HG02884 (cell line): ENCODE measurements around the gene ACR.
"Not testable (repeated sequence)": the region's sequence is repeated elsewhere in the genome, so short reads cannot be mapped to it uniquely, and the experiment has no call there.

ENCODE experiments used
- ATAC-seq: cut with Tn5 transposase; IDR thresholded peaks from one replicate; pipeline ENCODE4 v1.9.1; 2021; ENCODE audit warnings: mild to moderate bottlenecking, moderate library complexity; ENCODE audit not compliant: unreplicated experiment

ACR gene

DNA sequence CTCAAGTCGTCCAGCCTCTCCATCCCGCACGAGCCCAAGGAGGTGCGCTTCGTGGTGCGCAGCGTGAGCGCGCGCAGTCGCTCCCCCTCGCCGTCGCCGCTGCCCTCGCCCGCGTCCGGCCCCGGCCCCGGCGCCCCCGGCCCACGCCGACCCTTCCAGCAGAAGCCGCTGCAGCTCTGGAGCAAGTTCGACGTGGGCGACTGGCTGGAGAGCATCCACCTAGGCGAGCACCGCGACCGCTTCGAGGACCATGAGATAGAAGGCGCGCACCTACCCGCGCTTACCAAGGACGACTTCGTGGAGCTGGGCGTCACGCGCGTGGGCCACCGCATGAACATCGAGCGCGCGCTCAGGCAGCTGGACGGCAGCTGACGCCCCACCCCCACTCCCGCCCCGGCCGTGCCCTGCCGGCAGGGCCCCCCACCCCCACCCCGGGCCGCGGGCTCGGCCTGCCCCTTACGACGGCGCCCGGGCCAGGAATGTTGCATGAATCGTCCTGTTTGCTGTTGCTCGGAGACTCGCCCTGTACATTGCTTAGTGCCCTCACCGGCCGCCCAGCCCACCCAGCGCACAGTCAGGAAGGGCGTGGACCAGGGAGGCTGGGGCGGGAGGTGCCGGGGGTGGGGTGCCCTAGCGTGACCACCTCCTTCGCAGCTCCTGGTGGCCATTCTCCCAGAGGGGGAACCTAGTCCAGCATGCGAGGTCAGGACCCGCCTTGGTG, 6.9 kb upstream of the ACR start:
- no peak for ATAC-seq

DNA sequence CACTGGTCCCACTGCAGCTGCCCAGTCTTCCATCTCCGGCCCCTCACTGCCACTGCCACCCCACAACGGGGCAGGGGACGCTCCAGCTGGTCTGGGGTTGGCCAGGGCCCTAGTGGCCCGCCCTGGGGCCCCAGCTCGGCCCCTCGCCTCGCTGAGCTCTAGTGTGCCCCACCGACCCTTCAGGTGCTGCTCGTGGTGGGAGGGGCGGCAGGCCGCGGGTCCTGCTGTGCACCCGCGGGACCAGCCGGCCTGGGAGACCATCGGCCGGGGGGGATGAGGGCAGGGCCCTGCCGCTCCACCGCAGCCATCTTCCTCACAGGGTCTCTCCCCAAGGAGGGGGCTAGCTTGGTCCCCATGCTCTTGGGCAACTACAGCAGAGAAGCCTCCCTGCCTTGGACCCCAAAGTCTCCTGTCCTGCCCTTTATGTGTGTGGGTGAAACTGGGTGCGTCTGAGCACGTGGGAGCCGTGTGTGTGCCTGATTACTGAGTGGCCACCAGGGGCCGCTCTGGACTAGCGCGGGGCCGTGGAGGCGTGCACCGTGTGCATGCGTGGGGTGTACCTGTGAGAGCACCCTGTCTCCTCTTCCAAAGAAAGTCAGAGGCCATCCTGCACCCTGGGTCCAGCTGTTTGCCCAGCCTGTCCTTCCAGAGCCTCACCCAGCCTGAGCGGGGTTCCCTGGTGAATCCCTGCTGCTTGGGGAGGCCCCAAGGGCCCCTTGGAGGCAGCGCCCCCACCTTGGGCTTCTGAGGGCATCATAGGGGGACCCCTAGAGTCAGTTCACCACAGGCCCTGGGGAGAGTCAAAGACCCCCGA, 6.0 kb upstream of the ACR start:
- ATAC-seq = no peak

DNA sequence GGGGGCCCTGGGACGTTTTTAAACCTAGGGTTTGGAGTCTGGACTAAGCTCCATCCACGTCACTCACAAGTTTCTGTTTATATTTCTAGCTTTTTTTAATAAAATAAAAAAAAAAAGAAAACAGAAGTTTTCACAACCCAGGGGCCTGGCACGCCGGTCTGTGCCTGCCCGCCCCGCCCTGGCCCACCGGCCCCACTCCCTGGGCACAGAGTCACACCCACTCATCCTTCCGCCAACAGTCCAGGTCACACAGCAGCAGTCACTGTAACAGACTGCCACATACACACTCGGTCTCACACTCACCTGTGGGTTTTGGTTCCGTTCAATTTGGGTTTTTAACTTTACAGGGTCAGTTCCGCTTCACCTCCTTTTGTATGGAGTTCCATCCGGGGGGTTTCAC, 5.3 kb upstream of the ACR start:
- ATAC-seq = no peak

DNA sequence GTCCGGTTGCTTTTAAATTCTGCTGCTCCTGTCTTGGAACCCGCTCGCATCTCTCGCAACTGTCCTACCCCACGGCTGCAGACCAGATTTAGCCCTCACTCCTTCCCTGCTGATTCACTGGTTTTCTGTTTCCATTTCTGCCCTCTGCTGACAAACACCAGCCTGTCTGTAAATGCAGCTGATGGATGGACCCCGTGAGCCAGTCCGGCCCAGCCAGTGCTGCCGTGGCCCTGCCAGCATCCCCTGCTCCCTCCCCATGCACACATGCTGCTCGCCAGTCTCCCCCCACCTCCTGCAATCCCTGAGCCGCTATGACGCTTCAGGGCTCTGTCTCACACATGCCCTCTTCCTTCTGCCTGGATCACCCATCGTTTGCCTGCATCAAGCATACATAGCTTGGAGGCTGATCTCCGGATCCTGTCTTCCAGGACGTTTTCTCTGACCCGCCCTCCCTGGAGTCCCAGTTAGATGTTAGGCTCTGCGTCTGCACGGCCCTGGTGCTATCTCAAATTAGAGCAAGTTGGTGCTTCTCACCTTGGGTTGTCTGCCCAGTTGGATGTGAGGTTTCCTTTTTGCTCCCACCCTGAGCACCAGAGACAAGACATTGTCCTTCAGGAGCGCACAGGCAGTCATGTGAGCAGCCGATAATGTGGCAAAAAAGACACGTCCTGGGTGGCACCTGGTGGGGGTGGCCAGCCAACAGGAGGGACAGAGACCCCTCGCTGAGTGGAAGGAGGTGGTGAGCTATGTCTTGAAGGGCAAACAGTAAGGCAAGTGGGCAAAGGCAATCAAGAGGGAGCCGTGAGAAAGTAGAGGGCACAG, 4.3 kb upstream of the ACR start:
- no peak for ATAC-seq

DNA sequence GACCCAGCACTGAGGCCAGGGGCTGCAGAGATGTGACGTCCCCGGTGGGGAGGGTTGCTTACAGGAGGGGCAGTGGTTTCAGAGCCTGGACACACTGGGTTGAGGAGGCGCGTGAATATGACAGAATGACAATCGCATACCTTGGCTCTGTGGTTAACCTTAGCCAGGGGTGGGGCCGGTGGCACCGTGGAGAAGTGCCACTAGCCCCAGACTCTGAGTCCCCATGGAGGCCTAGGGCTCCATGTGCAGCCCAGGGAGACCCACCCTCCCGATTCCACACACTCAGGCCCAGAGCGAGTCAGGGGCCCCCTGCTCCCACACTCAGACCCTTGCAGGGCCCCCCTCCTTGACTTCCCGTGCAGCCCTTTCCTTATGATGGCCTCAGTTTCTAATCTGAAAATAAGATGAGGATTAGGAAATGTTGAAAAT, 3.6 kb upstream of the ACR start:
- no peak for ATAC-seq

DNA sequence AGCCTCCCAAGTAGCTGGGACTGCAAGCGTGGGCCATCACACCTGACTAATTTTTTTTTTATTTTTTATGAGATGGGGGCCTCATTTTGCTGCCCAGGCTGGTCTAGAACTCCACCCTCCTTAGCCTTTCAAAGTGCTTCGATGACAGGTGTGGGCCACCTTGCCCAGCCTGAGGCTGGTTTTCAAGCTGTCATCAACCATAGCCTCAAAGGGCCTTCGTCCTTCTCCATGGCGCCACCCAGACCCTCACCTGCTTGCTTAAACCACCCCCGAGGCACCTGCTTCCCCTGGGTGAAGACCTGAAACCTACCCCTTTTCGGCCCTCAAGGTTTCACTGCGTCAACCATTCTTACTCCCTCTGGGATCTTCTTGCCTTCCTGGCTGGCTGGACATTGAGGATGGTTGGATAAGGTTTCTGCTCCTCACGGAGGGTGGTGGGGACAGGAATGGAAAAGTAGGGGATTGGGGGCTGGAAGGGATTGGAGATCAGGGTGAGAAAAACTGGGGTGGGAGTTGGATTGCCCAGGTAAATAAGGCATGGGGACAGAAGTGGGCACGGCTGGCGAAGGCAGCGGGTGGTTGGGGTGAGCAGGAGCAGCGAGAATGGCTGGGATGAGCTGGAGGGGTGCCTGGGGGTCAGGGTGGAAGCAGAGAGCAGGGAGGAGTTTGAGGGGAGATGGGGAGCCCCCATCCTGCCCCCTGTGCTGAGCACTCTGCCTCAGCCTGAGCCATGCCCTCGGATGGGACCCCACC, 2.8 kb upstream of the ACR start:
- no peak for ATAC-seq

DNA sequence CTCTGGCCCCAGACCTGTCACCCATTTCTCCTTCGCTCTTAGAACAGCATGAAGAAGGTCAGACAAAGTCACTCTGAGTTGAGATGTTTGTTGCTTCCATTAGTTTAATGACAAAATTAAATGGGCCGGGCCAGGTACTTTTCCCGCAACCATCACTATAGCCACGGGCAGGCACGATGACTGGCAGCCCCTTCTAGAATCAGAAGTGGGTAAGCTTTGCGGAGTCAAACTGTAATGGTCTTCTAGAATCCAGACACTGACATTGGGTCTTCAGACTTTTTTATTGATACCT, 2.3 kb upstream of the ACR start:
- no peak for ATAC-seq

DNA sequence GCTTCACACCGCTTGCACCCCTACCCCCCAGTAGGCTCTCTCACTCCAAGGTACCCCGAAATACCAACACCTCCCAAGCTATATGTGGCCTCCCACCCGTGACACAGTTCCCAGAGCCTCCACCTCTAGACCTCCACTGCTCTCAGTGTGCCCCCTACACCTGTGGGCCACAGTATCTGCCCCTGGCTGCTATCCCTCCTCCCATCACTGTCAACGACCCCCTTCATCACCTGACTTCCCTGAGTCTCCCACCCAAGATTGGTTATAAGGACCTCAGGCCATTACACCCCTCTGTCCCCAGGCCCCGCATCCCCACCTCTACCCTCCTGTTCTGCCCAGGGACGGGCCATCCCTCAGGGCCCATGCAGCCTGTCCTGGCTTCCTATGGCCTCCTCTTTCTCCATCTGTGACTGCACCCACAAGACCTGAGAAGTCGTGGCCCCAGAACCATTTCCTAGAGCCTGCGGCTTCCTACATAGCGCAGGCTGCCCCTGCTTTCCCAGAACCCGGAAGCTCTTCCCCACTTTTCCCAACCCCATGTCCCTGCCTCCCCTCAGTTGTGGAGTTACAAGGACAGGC, 734 bp downstream of the ACR start:
- ATAC-seq = no peak

DNA sequence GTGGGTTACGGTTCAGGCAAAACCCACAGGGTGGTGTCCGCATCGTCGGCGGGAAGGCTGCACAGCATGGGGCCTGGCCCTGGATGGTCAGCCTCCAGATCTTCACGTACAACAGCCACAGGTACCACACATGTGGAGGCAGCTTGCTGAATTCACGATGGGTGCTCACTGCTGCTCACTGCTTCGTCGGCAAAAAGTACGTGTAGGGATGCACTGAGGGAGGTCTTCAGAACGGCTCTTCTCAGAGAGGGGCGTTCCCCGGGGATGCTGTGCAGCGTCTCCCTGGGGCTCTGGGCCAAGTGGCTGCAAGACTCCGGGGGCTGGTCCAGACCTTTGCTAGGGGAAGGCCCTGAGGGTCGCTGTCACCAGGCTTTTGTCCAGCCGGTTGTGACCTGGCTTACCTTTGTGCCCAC, 1.3 kb downstream of the ACR start:
- no peak for ATAC-seq

DNA sequence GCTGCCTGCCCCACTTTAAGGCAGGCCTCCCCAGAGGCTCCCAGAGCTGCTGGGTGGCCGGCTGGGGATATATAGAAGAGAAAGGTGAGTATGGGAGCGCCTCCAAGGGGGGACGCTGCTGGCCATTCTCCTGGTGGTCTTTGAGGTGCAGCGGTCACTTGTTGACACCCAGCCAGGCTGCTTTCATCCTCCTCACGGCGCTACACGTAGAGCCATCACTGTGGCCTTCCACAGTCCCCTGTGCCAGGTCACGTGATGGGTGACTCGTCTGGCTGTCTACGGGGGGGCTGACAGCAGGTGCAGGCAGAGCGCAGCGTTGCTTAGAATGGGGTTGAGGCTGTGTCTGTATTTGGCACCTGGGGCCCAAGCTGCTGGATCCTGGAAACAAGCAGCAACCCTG, 1.9 kb downstream of the ACR start:
- ATAC-seq = no peak

DNA sequence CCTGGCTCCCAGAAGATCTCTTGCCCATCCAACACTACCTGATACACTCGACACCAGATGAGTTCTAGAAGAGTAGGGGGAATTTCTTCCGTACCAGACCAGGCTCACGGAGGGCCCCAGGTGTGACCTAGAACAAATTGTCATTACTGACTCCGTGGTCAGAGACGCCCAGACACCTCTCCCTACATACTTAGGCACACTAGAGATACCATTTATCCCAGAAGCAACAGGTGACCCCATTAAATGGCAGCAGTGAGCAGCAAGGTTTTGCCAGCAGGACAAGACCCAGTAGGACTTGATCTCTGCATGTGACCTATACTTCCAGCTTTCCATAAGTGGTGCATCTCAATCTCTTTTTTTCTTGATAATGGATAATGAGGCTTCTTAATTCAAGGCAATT, 2.7 kb downstream of the ACR start:
- not testable (repeated sequence) for ATAC-seq

DNA sequence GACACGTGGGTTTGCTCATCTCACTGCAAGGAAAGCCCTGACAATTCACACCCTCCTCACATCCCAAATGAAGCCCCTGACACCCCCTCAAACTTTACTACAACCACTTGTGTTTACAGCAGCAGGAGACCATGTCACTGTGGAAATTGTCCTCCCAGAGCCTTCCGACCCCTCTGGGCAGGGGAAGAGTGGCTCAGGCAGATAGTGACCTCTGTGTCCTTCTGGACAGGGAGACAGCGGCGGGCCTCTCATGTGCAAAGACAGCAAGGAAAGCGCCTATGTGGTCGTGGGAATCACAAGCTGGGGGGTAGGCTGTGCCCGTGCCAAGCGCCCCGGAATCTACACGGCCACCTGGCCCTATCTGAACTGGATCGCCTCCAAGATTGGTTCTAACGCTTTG, 6.4 kb downstream of the ACR start:
- not testable (repeated sequence) for ATAC-seq

DNA sequence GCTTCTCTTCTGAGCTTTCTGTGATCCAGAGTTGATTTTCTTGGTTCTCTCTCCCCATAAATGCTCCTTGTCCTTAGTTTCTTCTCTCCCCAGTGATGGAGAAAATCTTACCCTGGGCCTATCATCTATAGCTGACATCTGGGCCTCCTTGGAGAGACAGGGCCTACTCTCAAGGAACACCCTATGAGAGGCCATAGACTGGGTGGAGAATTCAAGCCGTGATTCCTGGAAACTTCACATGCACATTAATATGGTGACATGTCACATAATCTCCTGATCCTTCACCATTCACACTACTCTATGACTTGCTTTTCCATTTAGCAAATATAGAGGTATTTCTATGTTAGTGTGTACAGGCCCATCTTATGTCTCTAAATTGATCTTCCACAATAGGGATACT, 9.5 kb downstream of the ACR start:
- ATAC-seq = not testable (repeated sequence)

DNA sequence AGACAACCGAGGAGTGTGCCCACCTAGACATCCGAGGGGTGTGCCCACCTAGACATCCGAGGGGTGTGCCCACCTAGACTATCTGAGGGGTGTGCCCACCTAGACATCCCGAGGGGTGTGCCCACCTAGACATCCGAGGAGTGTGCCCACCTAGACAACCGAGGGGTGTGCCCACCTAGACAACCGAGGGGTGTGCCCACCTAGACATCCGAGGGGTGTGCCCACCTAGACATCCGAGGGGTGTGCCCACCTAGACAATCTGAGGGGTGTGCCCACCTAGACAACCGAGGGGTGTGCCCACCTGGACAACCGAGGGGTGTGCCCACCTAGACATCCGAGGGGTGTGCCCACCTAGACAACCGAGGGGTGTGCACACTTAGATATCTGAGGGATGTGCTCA, 10.6 kb downstream of the ACR start:
- not testable (repeated sequence) for ATAC-seq

DNA sequence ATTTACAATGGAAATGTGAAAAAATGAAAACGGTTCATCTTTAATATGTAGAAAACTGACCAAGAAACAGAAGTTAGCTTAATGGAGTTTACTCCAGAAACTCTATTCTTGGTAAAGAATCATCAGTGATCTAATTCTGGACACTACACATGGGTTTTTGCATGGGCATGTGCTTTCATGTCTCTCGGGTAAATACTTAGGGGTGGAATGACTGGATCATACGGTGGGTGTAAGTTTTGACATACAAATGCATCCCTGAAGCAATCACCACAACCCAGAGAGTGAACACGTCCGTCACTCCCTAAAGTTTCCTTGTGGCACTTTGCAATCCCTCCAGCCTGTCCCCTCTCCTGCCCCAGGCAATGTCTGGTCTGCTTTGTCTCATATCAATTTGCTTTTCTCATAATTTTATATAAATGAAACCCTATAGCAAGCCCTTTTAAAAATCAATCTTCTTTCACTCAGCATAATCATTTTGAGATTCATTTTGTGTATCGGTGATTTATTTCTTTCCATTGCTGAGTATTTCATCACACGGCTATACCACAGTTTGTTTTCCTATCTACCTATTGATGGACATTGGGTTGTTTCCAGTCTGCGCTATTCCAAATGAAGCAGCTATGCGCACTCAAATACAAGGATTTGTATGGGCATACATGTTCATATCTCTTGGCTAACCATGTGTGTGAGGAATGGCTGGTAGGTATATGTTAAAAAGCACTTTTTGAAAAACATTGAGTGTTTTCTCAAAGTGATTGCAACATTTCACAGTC, 11.5 kb downstream of the ACR start:
- not testable (repeated sequence) for ATAC-seq

DNA sequence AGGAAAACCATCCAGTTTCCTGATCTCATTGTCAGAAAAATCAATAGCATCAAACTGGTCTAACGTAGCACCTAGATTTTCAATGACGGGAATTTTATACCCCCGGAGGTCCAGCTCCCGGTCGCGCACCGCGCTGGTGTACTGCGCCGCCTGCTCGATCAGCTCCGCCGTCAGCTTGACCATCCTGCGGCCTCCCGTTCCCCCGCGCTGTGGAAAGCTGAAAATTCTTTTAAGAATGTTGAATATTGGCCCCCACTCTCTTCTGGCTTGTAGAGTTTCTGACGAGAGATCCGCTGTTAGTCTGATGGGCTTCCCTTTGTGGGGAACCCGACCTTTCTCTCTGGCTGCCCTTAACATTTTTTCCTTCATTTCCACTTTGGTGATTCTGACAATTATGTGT, 17.2 kb downstream of the ACR start:
- not testable (repeated sequence) for ATAC-seq

DNA sequence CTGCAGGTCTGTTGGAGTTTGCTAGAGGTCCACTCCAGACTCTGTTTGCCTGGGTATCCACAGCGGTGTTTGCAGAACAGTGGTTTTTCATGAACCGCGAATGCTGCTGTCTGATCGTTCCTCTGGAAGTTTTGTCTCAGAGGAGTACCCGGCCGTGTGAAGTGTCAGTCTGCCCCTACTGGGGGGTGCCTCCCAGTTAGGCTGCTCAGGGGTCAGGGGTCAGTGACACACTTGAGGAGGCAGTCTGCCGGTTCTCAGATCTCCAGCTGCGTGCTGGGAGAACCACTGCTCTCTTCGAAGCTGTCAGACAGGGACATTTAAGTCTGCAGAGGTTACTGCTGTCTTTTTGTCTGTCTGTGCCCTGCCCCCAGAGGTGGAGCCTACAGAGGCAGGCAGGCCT, 18.4 kb downstream of the ACR start:
- ATAC-seq = not testable (repeated sequence)

DNA sequence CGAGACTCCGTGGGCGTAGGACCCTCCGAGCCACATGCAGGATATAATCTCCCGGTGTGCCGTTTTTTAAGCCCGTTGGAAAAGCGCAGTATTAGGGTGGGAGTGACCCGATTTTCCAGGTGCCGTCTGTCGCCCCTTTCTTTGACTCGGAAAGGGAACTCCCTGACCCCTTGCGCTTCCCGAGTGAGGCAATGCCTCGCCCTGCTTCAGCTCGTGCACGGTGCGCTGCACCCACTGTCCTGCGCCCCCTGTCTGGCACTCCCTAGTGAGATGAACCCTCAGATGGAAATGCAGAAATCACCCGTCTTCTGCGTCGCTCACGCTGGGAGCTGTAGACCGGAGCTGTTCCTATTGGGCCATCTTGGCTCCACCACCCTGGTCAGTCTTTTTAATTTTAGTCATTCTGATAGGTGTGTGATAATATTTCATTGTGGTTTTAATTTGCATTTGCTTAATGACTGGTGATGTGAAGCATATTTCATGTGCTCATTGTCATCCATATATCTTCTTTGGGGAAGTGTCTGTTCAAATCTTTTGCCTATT, 19.0 kb downstream of the ACR start:
- not testable (repeated sequence) for ATAC-seq

DNA sequence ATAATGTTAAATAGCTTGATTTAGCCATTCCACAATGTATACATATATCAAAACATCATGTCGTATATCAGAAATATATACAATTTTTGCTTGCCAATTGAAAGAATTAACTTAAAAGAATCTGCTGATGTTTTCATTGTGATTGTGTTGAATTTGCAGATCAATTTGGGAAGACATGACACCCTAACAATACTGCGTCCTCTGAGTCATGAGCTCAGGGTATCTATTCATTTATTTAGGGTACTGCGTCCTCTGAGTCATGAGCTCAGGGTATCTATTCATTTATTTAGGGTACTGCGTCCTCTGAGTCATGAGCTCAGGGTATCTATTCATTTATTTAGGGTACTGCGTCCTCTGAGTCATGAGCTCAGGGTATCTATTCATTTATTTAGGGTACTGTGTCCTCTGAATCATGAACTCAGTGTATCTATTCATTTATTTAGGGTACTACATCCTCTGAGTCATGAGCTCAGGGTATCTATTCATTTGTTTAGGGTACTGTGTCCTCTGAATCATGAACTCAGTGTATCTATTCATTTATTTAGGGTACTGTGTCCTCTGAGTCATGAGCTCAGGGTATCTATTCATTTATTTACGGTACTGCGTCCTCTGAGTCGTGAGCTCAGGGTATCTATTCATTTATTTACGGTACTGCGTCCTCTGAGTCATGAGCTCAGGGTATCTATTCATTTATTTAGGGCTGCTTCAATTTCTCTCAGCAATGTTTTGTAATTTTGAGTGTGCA, 21.8 kb downstream of the ACR start:
- not testable (repeated sequence) for ATAC-seq
